NCI-H1417 treated with DMSO at 0.1 percent for 48 hours (cell line): ENCODE measurements around the gene TNFSF13.

Experiments
- DNase-seq: peaks from one replicate; lab custom pipeline; 2025; lab: John Stamatoyannopoulos, UW

The TNFSF13 gene, protein sequence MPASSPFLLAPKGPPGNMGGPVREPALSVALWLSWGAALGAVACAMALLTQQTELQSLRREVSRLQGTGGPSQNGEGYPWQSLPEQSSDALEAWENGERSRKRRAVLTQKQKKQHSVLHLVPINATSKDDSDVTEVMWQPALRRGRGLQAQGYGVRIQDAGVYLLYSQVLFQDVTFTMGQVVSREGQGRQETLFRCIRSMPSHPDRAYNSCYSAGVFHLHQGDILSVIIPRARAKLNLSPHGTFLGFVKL

DNA sequence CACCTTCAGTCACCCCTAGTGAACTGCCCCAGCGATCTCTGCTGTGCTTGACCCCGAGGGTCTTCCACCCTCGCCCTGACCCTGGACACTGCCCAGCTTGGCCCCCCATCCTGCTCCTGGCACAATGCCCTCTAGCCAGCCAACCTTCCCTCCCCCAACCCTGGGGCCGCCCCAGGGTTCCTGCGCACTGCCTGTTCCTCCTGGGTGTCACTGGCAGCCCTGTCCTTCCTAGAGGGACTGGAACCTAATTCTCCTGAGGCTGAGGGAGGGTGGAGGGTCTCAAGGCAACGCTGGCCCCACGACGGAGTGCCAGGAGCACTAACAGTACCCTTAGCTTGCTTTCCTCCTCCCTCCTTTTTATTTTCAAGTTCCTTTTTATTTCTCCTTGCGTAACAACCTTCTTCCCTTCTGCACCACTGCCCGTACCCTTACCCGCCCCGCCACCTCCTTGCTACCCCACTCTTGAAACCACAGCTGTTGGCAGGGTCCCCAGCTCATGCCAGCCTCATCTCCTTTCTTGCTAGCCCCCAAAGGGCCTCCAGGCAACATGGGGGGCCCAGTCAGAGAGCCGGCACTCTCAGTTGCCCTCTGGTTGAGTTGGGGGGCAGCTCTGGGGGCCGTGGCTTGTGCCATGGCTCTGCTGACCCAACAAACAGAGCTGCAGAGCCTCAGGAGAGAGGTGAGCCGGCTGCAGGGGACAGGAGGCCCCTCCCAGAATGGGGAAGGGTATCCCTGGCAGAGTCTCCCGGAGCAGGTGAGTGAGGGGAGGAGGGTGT, at the start of gene TNFSF13:
Gene TNFSF13 (plus strand): TSS at position 207 of the 776 bp plus-strand sequence. CDS start 290 bp downstream, at position 497.
- DNase-seq = no peak

DNA sequence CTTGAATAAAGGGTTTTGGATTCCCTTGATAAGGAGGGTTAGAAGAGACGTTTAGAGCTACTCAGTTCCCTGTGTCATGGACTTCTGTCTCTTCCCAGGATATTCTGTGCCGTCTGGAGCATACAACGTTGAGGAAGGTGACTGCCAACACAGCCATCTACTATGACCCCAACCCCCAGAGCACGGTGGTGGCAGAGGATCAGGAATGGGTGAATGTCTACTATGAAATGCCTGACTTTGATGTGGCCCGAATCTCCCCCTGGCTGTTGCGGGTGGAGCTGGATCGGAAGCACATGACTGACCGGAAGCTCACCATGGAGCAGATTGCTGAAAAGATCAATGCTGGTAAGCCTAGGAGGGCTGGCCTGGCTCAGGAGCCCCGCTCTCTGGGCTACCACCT, 49.7 kb upstream of the TNFSF13 start:
- no peak for DNase-seq

DNA sequence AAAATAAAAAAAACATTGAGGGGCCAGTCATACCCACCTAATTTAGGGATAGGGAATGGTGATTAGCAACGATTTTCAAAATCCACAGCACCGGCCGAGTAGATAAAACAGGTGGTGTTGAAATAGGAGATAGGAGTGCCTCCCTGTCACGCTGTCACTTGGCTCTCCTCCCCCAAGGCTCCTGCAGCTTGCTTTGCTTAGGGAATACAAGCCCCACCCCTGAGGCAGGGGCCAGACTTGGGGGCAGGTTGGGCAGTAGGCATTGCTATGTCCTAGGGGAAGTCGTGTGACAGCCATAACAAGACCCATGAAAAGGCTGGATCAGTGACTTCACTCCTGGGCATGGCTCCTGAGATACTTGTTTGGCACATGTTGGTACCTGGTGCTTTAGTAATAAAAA, 48.6 kb upstream of the TNFSF13 start:
- DNase-seq = no peak

DNA sequence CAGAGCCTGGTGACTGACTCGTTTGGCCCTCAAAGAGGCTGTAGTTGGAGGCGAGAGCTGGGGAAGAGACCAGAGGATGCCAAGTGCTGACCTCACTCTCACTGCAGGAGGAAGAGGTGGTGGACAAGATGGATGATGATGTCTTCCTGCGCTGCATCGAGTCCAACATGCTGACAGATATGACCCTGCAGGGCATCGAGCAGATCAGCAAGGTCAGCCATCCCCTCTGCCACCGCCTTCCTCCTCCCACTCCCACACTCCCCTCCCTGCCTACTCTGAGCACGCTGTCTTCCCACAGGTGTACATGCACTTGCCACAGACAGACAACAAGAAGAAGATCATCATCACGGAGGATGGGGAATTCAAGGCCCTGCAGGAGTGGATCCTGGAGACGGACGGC, 47.4 kb upstream of the TNFSF13 start:
- DNase-seq = no peak

DNA sequence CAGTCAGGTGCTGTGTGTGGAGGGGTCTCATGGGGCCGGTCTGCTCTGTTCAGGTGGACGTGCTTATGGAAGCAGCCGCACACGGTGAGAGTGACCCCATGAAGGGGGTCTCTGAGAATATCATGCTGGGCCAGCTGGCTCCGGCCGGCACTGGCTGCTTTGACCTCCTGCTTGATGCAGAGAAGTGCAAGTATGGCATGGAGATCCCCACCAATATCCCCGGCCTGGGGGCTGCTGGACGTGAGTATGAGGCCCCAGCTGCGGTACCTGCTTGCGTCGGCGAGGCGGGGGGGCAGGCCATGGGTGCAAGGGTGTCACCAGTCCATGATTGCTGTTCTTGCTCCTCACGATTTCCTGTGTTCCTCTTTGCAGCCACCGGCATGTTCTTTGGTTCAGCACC, 46.4 kb upstream of the TNFSF13 start:
- DNase-seq = no peak

DNA sequence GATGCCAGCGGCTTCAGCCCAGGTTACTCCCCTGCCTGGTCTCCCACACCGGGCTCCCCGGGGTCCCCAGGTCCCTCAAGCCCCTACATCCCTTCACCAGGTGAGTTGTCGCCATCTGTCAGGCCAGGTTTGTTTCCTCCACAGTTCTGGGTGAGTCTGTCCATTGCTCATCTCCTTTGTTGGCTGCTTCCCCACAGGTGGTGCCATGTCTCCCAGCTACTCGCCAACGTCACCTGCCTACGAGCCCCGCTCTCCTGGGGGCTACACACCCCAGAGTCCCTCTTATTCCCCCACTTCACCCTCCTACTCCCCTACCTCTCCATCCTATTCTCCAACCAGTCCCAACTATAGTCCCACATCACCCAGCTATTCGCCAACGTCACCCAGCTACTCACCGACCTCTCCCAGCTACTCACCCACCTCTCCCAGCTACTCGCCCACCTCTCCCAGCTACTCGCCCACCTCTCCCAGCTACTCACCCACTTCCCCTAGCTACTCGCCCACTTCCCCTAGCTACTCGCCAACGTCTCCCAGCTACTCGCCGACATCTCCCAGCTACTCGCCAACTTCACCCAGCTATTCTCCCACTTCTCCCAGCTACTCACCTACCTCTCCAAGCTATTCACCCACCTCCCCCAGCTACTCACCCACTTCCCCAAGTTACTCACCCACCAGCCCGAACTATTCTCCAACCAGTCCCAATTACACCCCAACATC, 45.6 kb upstream of the TNFSF13 start:
- DNase-seq = no peak

DNA sequence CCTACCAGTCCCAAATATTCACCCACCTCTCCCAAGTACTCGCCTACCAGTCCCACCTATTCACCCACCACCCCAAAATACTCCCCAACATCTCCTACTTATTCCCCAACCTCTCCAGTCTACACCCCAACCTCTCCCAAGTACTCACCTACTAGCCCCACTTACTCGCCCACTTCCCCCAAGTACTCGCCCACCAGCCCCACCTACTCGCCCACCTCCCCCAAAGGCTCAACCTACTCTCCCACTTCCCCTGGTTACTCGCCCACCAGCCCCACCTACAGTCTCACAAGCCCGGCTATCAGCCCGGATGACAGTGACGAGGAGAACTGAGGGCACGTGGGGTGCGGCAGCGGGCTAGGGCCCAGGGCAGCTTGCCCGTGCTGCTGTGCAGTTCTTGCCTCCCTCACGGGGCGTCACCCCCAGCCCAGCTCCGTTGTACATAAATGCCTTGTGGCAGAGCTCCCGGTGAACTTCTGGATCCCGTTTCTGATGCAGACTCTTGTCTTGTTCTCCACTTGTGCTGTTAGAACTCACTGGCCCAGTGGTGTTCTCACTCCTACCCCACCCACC, 44.6 kb upstream of the TNFSF13 start:
- DNase-seq = no peak

DNA sequence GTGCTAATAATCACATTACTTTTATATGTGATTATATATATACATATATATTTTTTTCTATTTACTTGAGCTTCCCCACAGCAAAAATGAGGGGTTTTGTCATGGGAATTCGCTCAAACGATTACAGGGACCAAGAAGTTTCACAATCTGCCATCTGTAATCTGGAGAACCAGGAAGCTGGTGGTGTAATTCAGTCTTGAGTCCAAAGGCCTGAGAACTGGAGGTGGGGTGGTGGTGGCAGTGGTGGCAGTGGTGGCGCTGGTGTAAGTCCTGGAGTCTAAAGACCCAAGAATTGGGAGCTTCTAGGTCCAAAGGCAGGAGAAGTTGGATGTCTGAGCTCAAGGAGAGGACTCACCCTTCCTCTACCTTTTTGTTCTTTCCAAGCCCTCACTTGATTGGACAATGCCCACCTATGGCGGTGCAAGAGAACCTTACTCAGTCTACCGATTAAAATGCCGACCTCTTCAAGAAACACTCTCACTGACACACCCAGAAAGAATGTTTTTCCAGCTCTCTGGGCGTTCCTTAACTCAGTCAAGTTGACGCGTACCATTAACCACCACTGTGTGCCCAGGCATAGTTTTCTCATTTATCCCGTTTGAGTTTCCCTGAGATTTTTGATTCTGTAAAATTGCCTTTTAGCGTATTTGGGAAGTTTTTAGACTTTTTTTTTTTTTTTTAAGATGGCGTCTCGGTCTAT, 42.5 kb upstream of the TNFSF13 start:
- DNase-seq = no peak

DNA sequence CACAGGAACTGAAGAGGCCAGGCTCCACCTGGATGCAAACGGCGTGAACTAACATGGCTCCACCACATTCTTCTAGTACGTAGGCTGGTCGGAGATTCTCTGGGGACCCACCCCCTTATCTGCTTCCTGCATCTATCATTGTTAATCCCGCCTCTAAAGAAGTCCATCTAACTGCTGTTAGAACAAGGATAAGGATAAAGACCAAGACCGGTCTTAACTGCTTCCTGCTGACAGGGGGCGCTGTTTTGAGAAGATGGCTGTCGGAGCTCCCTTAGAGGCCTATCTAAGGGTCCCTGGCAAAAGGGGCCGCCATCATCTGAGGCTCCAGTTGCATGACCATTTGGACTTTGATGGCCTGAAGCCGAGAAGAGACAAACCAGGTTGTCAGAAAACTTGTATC, 35.5 kb upstream of the TNFSF13 start:
- DNase-seq = no peak

DNA sequence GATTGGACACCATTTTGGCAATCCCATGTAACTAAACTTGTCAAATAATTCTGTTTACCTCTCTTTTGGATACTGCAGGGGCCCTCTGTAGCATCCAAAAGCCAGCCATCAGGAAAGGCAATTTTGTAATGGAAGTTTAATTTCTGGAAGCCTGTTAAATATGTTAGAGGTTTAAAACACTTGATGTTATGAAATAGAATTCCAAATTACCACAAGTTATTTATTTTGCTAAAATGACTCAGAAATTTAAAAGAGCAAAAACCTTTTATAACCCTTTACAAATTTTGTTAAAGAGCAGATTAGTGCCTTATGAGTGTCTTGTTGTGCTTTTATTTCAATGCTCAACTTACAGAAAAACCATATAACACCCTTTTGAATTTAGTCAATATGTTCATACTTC, 29.7 kb upstream of the TNFSF13 start:
- DNase-seq = no peak

DNA sequence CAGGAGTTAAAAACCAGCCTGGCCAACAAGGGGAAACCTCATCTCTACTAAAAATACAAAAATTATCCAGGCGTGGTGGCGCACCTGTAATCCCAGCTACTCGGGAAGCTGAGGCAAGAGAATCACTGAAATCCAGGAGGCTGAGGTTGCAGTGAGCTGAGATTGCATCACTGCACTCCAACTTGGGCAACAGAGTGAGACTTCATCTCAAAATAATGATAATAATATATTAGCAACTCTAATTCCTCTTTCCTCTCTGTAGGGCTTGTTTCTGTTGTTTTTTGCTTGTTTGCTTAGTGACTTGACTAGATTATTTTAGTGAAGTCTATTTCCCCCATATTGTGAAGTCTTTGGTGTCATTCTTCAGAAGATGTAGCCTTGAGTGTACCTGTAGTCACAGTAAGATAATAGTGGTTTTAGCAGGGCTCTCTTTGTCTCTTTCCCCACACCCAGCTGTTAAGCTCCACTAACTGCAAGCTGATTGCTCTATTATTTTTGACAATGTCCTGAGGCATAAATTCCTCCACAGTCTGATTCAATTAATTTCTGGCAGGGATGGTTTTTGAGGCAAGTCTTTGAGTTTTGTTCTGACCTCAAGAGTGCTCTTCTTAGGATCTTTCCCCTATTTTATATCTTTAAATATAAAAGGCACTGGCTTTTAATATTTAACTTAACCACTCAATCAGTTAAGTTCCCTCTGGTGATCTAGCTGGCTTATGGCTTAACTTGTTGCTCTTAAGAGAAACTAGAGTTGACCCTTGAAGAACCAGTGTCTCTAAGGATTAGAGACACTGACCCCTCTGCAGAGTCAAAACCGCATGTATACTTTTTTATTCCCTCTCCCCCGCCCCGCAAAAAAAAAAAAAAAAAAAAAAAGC, 28.3 kb upstream of the TNFSF13 start:
- no peak for DNase-seq

DNA sequence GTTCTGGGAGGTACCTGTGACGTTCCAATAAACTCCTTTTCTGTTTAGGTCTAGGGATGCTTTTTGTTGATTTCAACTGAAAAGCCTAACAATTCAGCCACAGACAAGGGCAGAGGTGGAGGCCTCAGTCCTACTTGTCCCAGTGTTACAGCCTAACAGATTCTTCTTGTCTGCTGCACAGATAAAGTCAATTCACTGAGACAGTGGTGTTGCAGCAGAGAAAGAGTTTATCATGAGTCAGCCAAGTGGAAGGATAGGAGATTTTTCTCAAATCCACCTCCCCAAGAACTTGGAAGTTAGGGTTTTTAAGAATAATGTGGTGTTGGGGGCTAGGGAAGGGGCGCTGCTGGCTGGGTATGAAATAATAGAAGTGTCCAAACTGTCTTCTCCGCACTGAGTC, 20.5 kb upstream of the TNFSF13 start:
- no peak for DNase-seq

DNA sequence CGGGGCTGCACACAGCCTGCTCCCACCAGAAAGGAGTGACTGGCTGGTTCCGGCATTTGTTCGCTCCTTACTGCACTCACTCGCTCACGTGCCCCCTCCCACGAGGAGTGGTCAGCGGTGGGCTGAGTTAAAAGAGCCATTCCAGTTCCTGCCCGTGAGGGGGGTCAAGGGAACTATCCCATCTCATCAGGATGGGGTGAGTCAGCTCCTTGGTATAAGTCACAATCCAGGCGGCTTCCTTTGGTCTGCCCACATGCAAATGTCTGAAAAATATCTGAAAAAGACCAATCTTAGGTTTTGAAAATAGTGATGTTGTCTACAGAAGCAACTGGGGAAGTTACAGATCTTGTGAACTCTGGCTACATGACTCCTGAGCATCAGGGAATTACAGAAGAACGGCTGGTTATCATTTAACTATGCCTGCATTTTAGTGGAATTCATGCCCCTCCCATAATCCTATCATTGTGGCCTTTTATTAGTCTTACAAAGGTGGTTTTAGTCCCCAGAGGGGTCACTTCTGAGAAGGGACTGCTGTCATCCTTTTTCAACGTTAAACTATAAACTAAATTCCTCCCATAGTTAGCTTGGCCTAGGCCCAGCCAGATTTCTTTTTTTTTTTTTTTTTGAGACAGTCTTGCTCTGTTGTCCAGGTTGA, 19.5 kb upstream of the TNFSF13 start:
- DNase-seq = no peak

DNA sequence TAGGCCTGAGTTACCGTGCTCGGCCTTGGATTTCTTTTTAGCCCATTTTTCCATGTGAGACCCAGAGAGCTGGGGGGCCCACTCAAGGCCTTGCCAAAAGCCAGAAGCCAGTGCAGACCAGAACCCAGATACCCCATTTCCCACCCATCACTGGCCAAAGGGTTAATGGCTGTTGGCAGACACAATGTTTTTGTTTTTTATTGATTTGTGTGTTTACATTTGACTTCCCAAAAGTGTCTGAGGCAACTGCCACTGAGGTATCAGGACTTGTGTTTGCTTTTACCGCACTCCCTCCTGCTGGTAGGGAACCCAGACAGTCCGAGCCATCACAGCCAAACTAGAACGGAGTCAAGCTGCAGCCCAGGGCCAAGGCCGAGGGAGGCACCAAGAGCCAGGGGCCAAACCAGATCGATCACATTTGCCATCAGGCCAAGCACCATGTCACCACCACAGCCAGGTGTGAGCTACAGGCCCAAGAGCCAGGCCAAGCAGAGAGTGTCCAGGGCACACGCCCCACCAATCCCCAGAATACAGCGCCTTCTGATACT, 17.4 kb upstream of the TNFSF13 start:
- DNase-seq = no peak

DNA sequence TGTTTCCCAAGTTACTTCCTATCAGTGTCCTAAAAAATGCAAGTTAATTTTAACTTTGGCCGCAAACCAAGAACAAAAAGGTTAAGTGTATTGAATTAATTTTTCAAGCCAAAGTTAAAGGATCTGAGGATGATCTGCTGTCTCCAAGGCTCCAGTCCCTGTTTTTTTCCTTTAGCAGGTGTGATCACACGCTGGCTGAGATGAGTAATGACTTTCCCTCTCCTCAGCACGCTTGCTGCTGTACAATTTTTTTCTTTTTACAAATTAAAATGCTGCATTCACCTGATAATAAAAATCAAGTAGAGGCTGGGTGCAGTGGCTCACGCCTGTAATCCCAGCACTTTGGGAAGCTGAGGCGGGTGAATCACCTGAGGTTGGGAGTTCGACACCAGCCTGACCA, 13.6 kb upstream of the TNFSF13 start:
- DNase-seq = no peak

DNA sequence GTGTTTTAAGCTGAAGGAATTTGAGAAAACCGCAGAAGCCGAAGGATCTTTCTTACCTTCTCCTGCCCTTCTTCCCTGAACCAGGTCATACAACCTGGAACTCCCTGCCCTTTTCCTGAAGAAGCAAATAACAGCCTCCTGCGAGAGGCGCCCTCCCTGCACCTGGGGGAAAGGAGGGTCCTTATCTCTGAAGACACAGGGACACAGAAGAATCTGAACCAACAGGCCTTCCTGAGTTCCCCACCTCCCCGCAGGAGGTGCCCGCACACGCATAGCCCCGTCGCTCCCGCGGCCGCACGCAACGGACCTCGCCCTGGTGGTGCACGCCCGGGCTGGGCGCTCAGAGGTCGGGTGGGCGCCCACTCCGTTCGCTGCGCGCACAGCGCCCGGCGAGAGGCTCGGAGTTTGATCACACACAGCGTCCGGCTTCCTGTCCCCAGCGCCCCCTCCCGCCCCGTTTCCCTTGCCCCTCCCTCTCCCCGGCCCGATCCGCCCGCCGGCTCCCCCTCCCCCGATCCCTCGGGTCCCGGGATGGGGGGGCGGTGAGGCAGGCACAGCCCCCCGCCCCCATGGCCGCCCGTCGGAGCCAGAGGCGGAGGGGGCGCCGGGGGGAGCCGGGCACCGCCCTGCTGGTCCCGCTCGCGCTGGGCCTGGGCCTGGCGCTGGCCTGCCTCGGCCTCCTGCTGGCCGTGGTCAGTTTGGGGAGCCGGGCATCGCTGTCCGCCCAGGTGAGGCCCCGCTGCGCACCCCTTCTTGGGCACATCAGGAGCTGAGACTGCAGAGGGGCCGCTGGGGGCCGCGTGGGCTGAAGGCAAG, 9.8 kb upstream of the TNFSF13 start, which contains the start of gene TNFSF12:
Gene TNFSF12 (plus strand): TSS at position 474 of the 816 bp plus-strand sequence. CDS start 96 bp downstream, at position 570.
- no peak for DNase-seq

DNA sequence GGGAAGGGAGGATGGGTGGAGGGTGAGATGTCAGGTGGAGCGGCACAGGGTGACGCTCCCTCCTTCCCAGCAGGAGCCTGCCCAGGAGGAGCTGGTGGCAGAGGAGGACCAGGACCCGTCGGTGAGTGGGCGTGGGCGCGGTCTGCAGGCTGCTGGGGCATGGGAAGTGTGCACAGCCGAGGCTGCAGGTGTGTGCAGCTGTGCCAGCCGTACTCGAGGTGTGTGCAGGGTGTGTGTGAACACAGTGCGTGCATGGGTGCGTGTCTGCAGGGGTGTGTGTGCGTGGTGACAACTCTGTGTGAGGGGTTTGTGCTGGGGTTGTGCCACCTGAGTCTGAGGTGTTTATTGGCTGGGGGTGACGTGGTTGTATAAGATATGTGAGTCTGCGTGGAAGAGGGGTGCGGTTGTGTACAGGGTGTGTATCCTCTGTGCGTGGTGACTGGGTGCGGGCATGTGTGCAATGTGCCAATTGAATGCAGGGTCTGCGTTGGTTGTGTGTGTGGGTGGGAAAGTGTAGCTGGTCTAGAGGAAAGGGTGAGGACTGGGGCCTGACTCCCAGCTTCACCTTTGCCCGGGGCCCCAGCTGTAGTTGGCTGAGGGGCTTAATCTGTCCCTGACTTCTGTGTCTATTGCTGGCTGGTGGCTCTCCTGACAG, 9.0 kb upstream of the TNFSF13 start:
- no peak for DNase-seq

DNA sequence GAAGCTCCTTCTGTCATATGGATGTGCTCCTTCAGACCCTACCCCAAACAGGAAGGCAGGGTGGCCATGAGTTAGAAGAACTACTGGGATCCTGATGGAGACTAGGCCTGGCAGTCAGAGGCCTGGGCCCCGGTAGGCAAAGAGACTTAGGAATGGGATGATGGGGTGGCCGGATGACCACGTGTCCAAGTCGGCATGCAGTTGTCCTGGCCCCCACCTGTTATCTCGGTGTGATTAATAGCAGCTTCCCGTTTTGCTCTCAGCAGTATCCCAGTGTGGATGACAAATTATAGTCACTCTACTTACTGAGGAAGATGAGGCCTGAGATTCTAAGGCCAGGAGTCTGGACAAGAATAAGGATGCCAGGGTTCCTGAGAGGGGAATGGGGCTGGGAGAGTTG, 8.2 kb upstream of the TNFSF13 start:
- no peak for DNase-seq

DNA sequence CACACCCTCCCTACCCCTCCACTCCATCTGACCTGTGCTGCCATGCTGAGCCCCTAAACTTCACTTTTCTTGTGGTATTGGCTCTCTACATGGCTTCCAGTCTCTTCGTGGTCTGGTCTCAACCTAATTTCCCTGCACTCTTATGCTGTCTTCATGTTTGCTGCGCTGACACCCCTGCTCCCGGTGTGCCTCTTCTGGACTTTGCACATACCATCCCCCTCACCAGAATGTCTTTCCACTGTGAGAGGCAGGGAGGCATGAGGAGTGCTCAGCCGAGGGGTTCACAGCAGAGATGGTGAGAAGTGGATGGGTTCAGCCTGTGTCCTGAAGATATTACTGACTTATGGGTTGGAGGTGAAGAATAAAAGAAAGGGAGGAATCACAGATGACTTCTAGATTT, 7.2 kb upstream of the TNFSF13 start:
- DNase-seq = no peak
